Prostate gland (tissue), 2 donors: Measurements from ENCODE around the gene USP25. TPM values are rescaled to one million over a fixed set of nuclear protein-coding genes. Genes with fewer than 3 reads are reported as not detected.

ENCODE experiments used
- DNase-seq: peaks from one replicate; pipeline ENCODE4 v3.0.0-alpha.2; 2019; ENCODE audit warnings: low spot score
- H3K27ac ChIP-seq, 2 donors: fragments of 200-600 bp; sonication (generic); 2 replicates each; pipeline ENCODE4 v1.5.1; 2017 to 2019
- H3K27me3 ChIP-seq: fragments of 200-600 bp; sonication (generic); replicated peaks from 2 replicates; pipeline ENCODE4 v1.5.1; 2019; ENCODE audit not compliant: insufficient read depth
- H3K36me3 ChIP-seq, 2 donors: fragments of 200-600 bp; sonication (generic); 1 replicate in 1 of 2; 2 replicates in 1 of 2; pipeline versions ENCODE4 v1.5.1 to v1.8.1; 2017 to 2019
- H3K4me1 ChIP-seq: fragments of 200-600 bp; sonication (generic); replicated peaks from 2 replicates; pipeline ENCODE4 v1.5.1; 2019
- H3K4me3 ChIP-seq, 2 donors: fragments of 200-600 bp; sonication (generic); 2 replicates each; pipeline ENCODE4 v1.5.1; 2017 to 2019
- H3K9me3 ChIP-seq: fragments of 200-600 bp; sonication (generic); 2 replicates; pipeline ENCODE4 v1.5.1; 2017
- CTCF ChIP-seq, 4 experiments: fragments of 200-600 bp in 2 of 4; fragments of 450-650 bp in 2 of 4; sonication (generic) in 2 of 4; IDR thresholded peaks; 1 replicate in 3 of 4; 2 replicates in 1 of 4; pipeline ENCODE4 v1.5.1; 2016 to 2019; ENCODE audit warnings: antibody characterized with exemption in 4 of 4, mild to moderate bottlenecking in 2 of 4, moderate library complexity in 2 of 4
- POLR2A ChIP-seq: fragments of 450-650 bp; IDR thresholded peaks from one replicate; pipeline ENCODE4 v1.6.1; 2016; ENCODE audit warnings: antibody characterized with exemption, mild to moderate bottlenecking
- POLR2AphosphoS5 ChIP-seq: sonication (generic); formaldehyde crosslinking; IDR thresholded peaks from one replicate; pipeline ENCODE4 v1.6.1; 2017; ENCODE audit warnings: antibody characterized with exemption
- WGBS: methylation state at CpG from one replicate; pipeline ENCODE4 v1.1.5; 2018; 5-methylcytosine and 5-hydroxymethylcytosine counted together
- intact Hi-C: fragments of 100-400 bp; cut with DNase I; formaldehyde crosslinking; loops from one replicate; pipeline ENCODE4 v1.14.2; 2022
- total RNA-seq, 2 donors: library from RNA; depleted of rRNA; stranded (reverse); fragments of >200 nt; gene quantifications; one replicate each; pipeline ENCODE4 v1.1.0, GENCODE V29; 2016

Gene USP25
- total RNA-seq, 2 donors from 2014 or later: 30.4 to 49.3 TPM

GRCh38 chr21:15749861-15750159 lies 20.0 kb downstream of the USP25 start:
- intact Hi-C loops: no loop called here
- Histone ChIP-seq H3K4me3 (no peak overlapping the region), H3K36me3 (no peaks in the 10 kb centered on the region), H3K9me3 (no peaks in the 10 kb centered on the region), H3K4me1 (no peaks in the 10 kb centered on the region), H3K27me3 (no peaks in the 10 kb centered on the region), H3K27ac (no peak overlapping the region)
- no peak for TF ChIP-seq CTCF (IDR thresholded peaks at IDR 0.05)
- no peak for TF ChIP-seq POLR2AphosphoS5
- TF ChIP-seq POLR2A: no peak
- no peak for DNase-seq
- 43% methylated on average over 2 of the region's 2 CpGs for WGBS

DNA sequence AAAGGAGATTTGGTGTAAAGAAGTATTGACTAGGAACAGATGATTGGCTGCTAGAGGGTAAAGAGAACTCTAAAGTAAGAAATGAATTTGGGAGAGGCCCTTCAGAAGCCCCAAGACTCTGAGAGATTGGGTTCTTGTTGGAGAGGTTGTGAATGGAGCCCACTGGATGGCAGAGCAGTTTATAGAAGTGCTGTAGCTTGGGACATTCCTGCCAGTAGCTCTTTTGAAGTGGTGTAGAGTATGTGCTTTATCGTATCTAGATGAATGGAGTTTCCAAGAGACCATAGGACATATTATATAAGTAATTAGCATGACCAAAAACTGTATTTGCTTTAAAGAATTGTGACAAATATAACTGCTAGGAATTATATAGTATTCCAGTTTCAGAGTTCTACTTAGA lies 21.3 kb downstream of the USP25 start:
- 63% methylated on average over 1 of the region's 1 CpG for WGBS
- no peaks in the 10 kb centered on the region for H3K9me3 ChIP-seq
- H3K4me1 ChIP-seq: no peaks in the 10 kb centered on the region
- no peak overlapping the region for H3K4me3 ChIP-seq
- DNase-seq: no peak
- intact Hi-C loops: no loop called here
- no peak overlapping the region for H3K27ac ChIP-seq
- no peaks in the 10 kb centered on the region for H3K27me3 ChIP-seq
- H3K36me3 ChIP-seq: no peaks in the 10 kb centered on the region
- TF ChIP-seq POLR2AphosphoS5 (no peak), CTCF (IDR thresholded peaks at IDR 0.05) (no peak), POLR2A (no peak)

DNA sequence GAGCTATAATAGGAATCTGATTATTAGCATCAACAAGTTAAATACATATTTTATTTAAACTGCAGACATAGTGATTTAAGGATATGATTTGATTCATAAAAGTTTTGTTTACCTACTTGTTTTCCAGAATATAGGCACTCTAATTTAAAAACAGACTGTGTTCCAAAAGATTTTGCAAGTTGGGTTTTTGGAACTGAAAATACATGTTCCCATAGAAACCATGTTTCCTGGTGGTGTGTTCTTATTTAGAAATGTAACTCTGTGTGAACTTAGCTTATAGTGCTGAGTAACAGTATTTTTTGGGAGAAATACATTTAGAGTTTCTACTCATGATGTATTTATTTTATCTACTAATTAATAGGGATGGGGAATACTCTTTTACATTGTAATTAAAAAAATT lies 21.8 kb downstream of the USP25 start:
- H3K4me1 ChIP-seq: no peaks in the 10 kb centered on the region
- H3K36me3 ChIP-seq: no peaks in the 10 kb centered on the region
- no peaks in the 10 kb centered on the region for H3K9me3 ChIP-seq
- TF ChIP-seq CTCF (IDR thresholded peaks at IDR 0.05): no peak
- no peak for TF ChIP-seq POLR2AphosphoS5
- TF ChIP-seq POLR2A: no peak
- no peak for DNase-seq
- H3K27ac ChIP-seq: no peak overlapping the region
- no peak overlapping the region for H3K4me3 ChIP-seq
- no peaks in the 10 kb centered on the region for H3K27me3 ChIP-seq
- intact Hi-C loops: no loop called here

DNA sequence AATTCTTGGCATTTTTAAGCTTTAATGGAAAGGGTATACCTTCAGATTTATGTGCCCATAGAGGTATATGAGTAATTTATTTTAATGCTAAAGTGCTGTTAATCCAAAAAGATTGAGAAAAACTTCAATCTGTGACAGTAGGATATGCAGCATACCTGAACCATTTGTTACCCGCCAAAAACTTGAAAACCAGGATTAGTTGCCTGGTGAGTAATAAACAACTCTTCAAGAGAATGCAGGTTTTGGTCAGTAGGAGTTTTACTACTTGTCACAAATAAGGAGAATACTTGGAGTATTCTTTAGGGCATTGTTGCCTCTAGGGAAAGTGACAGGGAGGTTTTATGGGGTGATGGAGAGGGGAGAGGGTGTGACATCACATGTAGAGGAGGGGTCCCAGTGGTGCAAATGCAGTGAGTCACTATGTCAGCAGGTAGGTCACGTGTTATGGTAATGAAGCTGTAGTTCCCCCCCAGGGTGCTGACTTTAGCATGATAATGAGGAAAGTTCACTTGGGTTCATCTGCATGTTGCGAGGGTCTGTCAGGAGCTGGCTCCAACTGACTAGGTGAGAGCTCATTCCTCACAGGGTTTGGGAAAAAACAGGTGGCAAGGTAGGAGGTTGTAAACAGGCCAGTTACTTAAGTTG lies 23.1 kb downstream of the USP25 start:
- H3K4me3 ChIP-seq: no peak overlapping the region
- DNase-seq: no peak
- TF ChIP-seq POLR2A: no peak
- TF ChIP-seq POLR2AphosphoS5: no peak
- TF ChIP-seq CTCF (IDR thresholded peaks at IDR 0.05): no peak
- no peaks in the 10 kb centered on the region for H3K27me3 ChIP-seq
- no peaks in the 10 kb centered on the region for H3K9me3 ChIP-seq
- H3K27ac ChIP-seq: no peak overlapping the region
- intact Hi-C loops: no loop called here
- no peaks in the 10 kb centered on the region for H3K36me3 ChIP-seq
- H3K4me1 ChIP-seq: no peaks in the 10 kb centered on the region
- WGBS: 89% methylated on average over 3 of the region's 3 CpGs

GRCh38 chr21:15753741-15754140 lies 24.0 kb downstream of the USP25 start:
- intact Hi-C loops: no loop called here
- Histone ChIP-seq H3K4me1 (no peaks in the 10 kb centered on the region), H3K4me3 (no peak overlapping the region), H3K27ac (no peak overlapping the region), H3K36me3 (no peaks in the 10 kb centered on the region), H3K27me3 (no peaks in the 10 kb centered on the region), H3K9me3 (no peaks in the 10 kb centered on the region)
- no peak for DNase-seq
- TF ChIP-seq POLR2A: no peak
- TF ChIP-seq POLR2AphosphoS5: no peak
- no peak for TF ChIP-seq CTCF (IDR thresholded peaks at IDR 0.05)
- WGBS: 100% methylated on average over 1 of the region's 1 CpG
